ENCODE data around the gene IQGAP2. TPM values are rescaled to one million over a fixed set of nuclear protein-coding genes. Genes with fewer than 3 reads are reported as not detected.

The IQGAP2 gene
- total RNA-seq, 1 experiment from 2014 or later, result 0.59 TPM

GRCh38 chr5:76504901-76505564 lies 101.9 kb downstream of the IQGAP2 start:
- no TSS peak for BruUV-seq (replicated peaks)
- TF ChIP-seq CTCF (IDR thresholded peaks at IDR 0.05) (no peak), REST (IDR thresholded peaks at IDR 0.05; ENCODE audit: insufficient read depth in 1 of 2, low read depth in 2 of 2, low read length in 1 of 2) (no peak), SIN3A (IDR thresholded peaks at IDR 0.05; ENCODE audit: borderline replicate concordance, insufficient read depth, low read depth, low read length) (no peak), POLR2AphosphoS5 (IDR thresholded peaks at IDR 0.05; ENCODE audit: low read depth, low read length) (no peak), TCF7L2 (IDR thresholded peaks at IDR 0.05; ENCODE audit: low read depth, low read length) (no peak)
- H3K36me3 ChIP-seq (ENCODE audit: control insufficient read depth, insufficient read depth, low read length), result no peaks in the 10 kb centered on the region
- H3K4me3 ChIP-seq (ENCODE audit: low read depth in 2 of 2, low read length in 2 of 2), result no peak overlapping the region
- no peak for DNase-seq (ENCODE audit: low read depth, low spot score)
- intact Hi-C loops (cut with micrococcal nuclease; ENCODE audit: unreplicated experiment), result no loop called here
- ChIA-PET POLR2A (no interaction called here), CTCF (interaction anchor here (0.5 kb wide), 1 partner anchor 12 kb away, joined by 8 read pairs; no protein-coding TSS in a partner anchor)
- no peaks in the 10 kb centered on the region for H3K9me3 ChIP-seq (ENCODE audit: control insufficient read depth, insufficient read depth, low read depth, low read length)
- no peak overlapping the region for H3K27ac ChIP-seq (ENCODE audit: low read length)
- H3K27me3 ChIP-seq (ENCODE audit: control insufficient read depth, insufficient read depth, low read length), result peaks cover 15% of the 10 kb centered on the region
- no peaks in the 10 kb centered on the region for H3K4me1 ChIP-seq (ENCODE audit: control insufficient read depth, insufficient read depth, low read length)
- ATAC-seq, result no peak
- in situ Hi-C loops (cut with HindIII; ENCODE audit: low pct_unique_long_range_greater_than_20kb, low sequenced_read_pairs), result no loop called here

GRCh38 chr5:76513476-76513875 lies 110.4 kb downstream of the IQGAP2 start:
- CTCF ChIA-PET, result no interaction called here
- in situ Hi-C loops (cut with HindIII; ENCODE audit: low pct_unique_long_range_greater_than_20kb, low sequenced_read_pairs), result no loop called here

More at GRCh38 chr5:76513476-76513875, 110.4 kb downstream of the IQGAP2 start:
- Histone ChIP-seq H3K9me3 (ENCODE audit: control insufficient read depth, insufficient read depth, low read depth, low read length) (no peaks in the 10 kb centered on the region), H3K27ac (ENCODE audit: low read length) (no peak overlapping the region), H3K4me1 (ENCODE audit: control insufficient read depth, insufficient read depth, low read length) (no peaks in the 10 kb centered on the region), H3K36me3 (ENCODE audit: control insufficient read depth, insufficient read depth, low read length) (no peaks in the 10 kb centered on the region), H3K27me3 (ENCODE audit: control insufficient read depth, insufficient read depth, low read length) (0 out of 2 replicates have a peak, but pooled peaks cover 6% of the 10 kb centered on the region), H3K4me3 (ENCODE audit: low read depth in 2 of 2, low read length in 2 of 2) (no peak overlapping the region)
- ATAC-seq (no peak), DNase-seq (ENCODE audit: low read depth, low spot score) (no peak)
- TF ChIP-seq SIN3A (IDR thresholded peaks at IDR 0.05; ENCODE audit: borderline replicate concordance, insufficient read depth, low read depth, low read length), result no peak
- TF ChIP-seq TCF7L2 (IDR thresholded peaks at IDR 0.05; ENCODE audit: low read depth, low read length), result no peak
- no peak for TF ChIP-seq CTCF (IDR thresholded peaks at IDR 0.05)
- TF ChIP-seq POLR2AphosphoS5 (IDR thresholded peaks at IDR 0.05; ENCODE audit: low read depth, low read length), result no peak
- TF ChIP-seq REST (IDR thresholded peaks at IDR 0.05; ENCODE audit: insufficient read depth in 1 of 2, low read depth in 2 of 2, low read length in 1 of 2), result no peak
- no TSS peak for BruUV-seq (replicated peaks)
- POLR2A ChIA-PET, result no interaction called here
- intact Hi-C loops (cut with micrococcal nuclease; ENCODE audit: unreplicated experiment), result no loop called here
